Right atrium auricular region (tissue), 2 donors: ENCODE results near the gene MRPL16. TPM values are rescaled to one million over a fixed set of nuclear protein-coding genes. Genes with fewer than 3 reads are reported as not detected.
"Not testable (repeated sequence)": the region's sequence is repeated elsewhere in the genome, so short reads cannot be mapped to it uniquely, and the experiment has no call there.

Experiments
- DNase-seq: peaks from one replicate; pipeline ENCODE4 v3.0.0-alpha.2; 2019; ENCODE audit warnings: low spot score
- H3K27ac ChIP-seq, 2 donors: fragments of 200-600 bp; sonication (generic); 1 replicate in 1 of 2; 2 replicates in 1 of 2; pipeline ENCODE4 v1.5.1; 2016 to 2019
- H3K27me3 ChIP-seq, 2 donors: fragments of 200-600 bp; sonication (generic); one replicate each; pipeline versions ENCODE4 v1.5.1 to v1.6.0; 2017 to 2019
- H3K36me3 ChIP-seq: fragments of 200-600 bp; sonication (generic); one replicate; pipeline ENCODE4 v1.5.1; 2016
- H3K4me1 ChIP-seq, 2 donors: fragments of 200-600 bp; sonication (generic); one replicate each; pipeline versions ENCODE4 v1.5.1 to v1.6.0; 2017 to 2019
- H3K4me3 ChIP-seq, 2 donors: fragments of 200-600 bp; sonication (generic); 1 replicate in 1 of 2; 2 replicates in 1 of 2; pipeline ENCODE4 v1.5.1; 2017 to 2019; ENCODE audit warnings: mild to moderate bottlenecking in 1 of 2, moderate library complexity in 1 of 2
- H3K9me3 ChIP-seq, 2 donors: fragments of 200-600 bp; sonication (generic); one replicate each; pipeline ENCODE4 v1.5.1; 2019
- total RNA-seq, 2 donors: library from RNA; depleted of rRNA; stranded (reverse); fragments of >200 nt; gene quantifications; one replicate each; pipeline ENCODE4 v1.1.0, GENCODE V29; 2016
- TF ChIP-seq, protein P1 (sequence below), 2 donors: fragments of 200-600 bp; sonication (generic); IDR thresholded peaks; one replicate each; pipeline ENCODE4 v1.5.1; 2019; ENCODE audit warnings: antibody characterized with exemption in 2 of 2

Gene MRPL16
- total RNA-seq, 2 donors from 2014 or later, result 41.9 to 78.5 TPM

GRCh38 chr11:59849129-59849528 is 38.6 kb upstream of the MRPL16 start:
- DNase-seq, result no peak
- Histone ChIP-seq H3K4me1 (no peaks in the 10 kb centered on the region), H3K9me3 (no peaks in the 10 kb centered on the region), H3K36me3 (no peaks in the 10 kb centered on the region), H3K27me3 (no peaks in the 10 kb centered on the region), H3K4me3 (no peak overlapping the region), H3K27ac (no peak overlapping the region)
- TF ChIP-seq, protein P1, sequence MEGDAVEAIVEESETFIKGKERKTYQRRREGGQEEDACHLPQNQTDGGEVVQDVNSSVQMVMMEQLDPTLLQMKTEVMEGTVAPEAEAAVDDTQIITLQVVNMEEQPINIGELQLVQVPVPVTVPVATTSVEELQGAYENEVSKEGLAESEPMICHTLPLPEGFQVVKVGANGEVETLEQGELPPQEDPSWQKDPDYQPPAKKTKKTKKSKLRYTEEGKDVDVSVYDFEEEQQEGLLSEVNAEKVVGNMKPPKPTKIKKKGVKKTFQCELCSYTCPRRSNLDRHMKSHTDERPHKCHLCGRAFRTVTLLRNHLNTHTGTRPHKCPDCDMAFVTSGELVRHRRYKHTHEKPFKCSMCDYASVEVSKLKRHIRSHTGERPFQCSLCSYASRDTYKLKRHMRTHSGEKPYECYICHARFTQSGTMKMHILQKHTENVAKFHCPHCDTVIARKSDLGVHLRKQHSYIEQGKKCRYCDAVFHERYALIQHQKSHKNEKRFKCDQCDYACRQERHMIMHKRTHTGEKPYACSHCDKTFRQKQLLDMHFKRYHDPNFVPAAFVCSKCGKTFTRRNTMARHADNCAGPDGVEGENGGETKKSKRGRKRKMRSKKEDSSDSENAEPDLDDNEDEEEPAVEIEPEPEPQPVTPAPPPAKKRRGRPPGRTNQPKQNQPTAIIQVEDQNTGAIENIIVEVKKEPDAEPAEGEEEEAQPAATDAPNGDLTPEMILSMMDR (IDR thresholded peaks at IDR 0.05), result no peak

DNA sequence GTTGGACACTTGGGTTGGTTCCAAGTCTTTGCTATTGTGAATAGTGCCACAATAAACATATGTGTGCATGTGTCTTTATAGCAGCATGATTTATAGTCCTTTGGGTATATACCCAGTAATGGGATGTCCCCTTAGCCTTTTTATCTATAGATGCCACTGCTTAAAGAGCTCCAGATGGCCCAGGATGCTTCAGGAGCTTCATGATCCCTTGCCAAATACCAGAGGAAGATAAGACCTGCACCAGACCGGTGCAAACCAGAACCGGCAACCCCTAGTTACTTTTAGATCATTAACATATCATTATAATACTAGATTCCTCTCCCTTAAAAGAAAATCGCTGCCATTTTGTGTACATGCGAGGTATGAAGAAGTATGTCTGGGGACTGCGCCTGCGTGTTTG is 37.9 kb upstream of the MRPL16 start:
- not testable (repeated sequence) for H3K27ac ChIP-seq, DNase-seq, H3K36me3 ChIP-seq, H3K4me1 ChIP-seq, H3K4me3 ChIP-seq, H3K9me3 ChIP-seq, H3K27me3 ChIP-seq

GRCh38 chr11:59847626-59848025 is 37.0 kb upstream of the MRPL16 start:
- H3K4me3 ChIP-seq, result no peak overlapping the region
- DNase-seq, result no peak
- TF ChIP-seq, protein P1 (IDR thresholded peaks at IDR 0.05), result no peak
- H3K9me3 ChIP-seq, result no peaks in the 10 kb centered on the region
- no peaks in the 10 kb centered on the region for H3K36me3 ChIP-seq
- no peaks in the 10 kb centered on the region for H3K27me3 ChIP-seq
- H3K4me1 ChIP-seq, result no peaks in the 10 kb centered on the region
- H3K27ac ChIP-seq, result no peak overlapping the region

- DNase-seq, result no peak
- TF ChIP-seq, protein P1 (IDR thresholded peaks at IDR 0.05), result no peak
- Histone ChIP-seq H3K27ac (no peak overlapping the region), H3K9me3 (no peaks in the 10 kb centered on the region), H3K36me3 (no peaks in the 10 kb centered on the region), H3K4me1 (no peaks in the 10 kb centered on the region), H3K27me3 (no peaks in the 10 kb centered on the region), H3K4me3 (no peak overlapping the region)
Observed at GRCh38 chr11:59846556-59846955, 36.0 kb upstream of the MRPL16 start.

DNA sequence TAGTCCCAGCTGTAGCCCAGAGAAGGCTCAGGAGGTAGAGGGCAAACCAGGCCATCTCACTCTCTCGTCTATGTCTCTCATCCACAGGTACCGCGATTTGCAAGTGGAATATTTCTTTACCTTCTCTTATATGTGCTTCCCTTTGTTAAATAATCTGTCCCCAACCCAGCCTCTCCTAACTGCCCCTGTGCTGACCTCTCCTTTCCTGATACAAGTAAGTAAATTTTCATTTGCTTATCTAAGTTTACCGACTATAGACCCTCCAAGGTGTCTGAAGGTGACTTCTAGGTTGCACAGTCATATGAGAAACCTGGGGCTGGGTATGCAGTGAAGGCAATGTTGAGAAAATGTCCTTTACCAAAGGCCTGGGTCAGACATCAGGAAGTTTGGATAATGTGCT is 34.8 kb upstream of the MRPL16 start, which contains the start of gene CBLIF:
CBLIF (minus strand) TSS at position 101 of the 400 bp plus-strand sequence; CDS start at position 55, 46 bp downstream.
- no peaks in the 10 kb centered on the region for H3K9me3 ChIP-seq
- H3K36me3 ChIP-seq, result no peaks in the 10 kb centered on the region
- H3K27me3 ChIP-seq, result no peaks in the 10 kb centered on the region
- no peak for DNase-seq
- H3K27ac ChIP-seq, result no peak within 1 kb of the TSS
- no peak within 1 kb of the TSS for H3K4me3 ChIP-seq
- no peaks in the 10 kb centered on the region for H3K4me1 ChIP-seq
- TF ChIP-seq, protein P1 (IDR thresholded peaks at IDR 0.05), result no peak

DNA sequence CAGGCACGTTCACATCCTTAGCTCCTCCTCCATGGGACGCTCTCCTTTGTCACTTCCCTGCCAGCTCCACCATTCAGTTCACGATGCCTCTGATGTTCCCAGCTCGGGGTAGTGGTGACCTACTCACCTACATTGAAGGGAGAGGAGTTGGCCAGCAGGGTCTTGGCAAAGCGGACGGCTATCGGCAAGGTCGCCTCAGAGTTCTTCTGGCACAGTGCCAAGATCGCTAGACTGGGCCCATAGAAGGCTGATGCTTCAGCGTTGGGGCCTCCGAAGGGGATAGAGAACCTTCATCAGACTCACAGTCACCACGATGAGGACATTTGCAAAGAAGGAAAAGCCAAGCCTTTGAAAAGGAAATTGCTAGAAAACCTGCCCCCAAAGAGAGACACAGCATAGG is 31.7 kb upstream of the MRPL16 start:
- no peak for DNase-seq
- Histone ChIP-seq H3K4me3 (no peak overlapping the region), H3K27me3 (no peaks in the 10 kb centered on the region), H3K27ac (no peak overlapping the region), H3K9me3 (no peaks in the 10 kb centered on the region), H3K36me3 (no peaks in the 10 kb centered on the region), H3K4me1 (peaks cover 0 to 4% of the 10 kb centered on the region in 2 donors)
- TF ChIP-seq, protein P1 (IDR thresholded peaks at IDR 0.05), result no peak
